CD4-positive, alpha-beta memory T cell (primary cell): ENCODE results near the gene NRXN3. TPM values are rescaled to one million over a fixed set of nuclear protein-coding genes. Genes with fewer than 3 reads are reported as not detected.

Experiments
- CTCF ChIA-PET: fragments of 350-600 bp; sonication (Branson Sonifier 250); formaldehyde crosslinking; loops from one replicate; lab custom pipeline; 2021; ENCODE audit warnings: inconsistent platforms; ENCODE audit not compliant: partially characterized antibody; lab: Charles Lee
- POLR2A ChIA-PET: fragments of 350-600 bp; sonication (Branson Sonifier 250); formaldehyde crosslinking; loops from one replicate; lab custom pipeline; 2021; ENCODE audit not compliant: partially characterized antibody; lab: Charles Lee
- DNase-seq, 5 donors: peaks; one replicate each; pipeline versions ENCODE4 v3.0.0 to v3.0.0-alpha.2; 2020 to 2022; ENCODE audit warnings: mixed read lengths in 1 of 5
- H3K27ac ChIP-seq: one replicate; pipeline ENCODE4 v1.7.0; 2013; ENCODE audit warnings: low read depth, low read length
- H3K27me3 ChIP-seq: 2 replicates; pipeline ENCODE4 v1.7.0; 2013; ENCODE audit warnings: mild to moderate bottlenecking, low read length, moderate library complexity; ENCODE audit not compliant: insufficient read depth
- H3K36me3 ChIP-seq: 2 replicates; pipeline ENCODE4 v1.7.0; 2013; ENCODE audit warnings: mild to moderate bottlenecking, low read length, moderate library complexity; ENCODE audit not compliant: insufficient read depth
- H3K4me1 ChIP-seq: 2 replicates; pipeline ENCODE4 v1.7.0; 2013; ENCODE audit warnings: mild to moderate bottlenecking, low read length, moderate library complexity; ENCODE audit not compliant: insufficient read depth
- H3K4me3 ChIP-seq, 2 donors: one replicate each; pipeline ENCODE4 v1.7.0; 2013; ENCODE audit warnings: low read length in 2 of 2, mild to moderate bottlenecking in 1 of 2
- H3K9me3 ChIP-seq, 2 donors: one replicate each; pipeline ENCODE4 v1.7.0; 2013; ENCODE audit warnings: low read length in 2 of 2, control low read depth in 1 of 2; ENCODE audit not compliant: control insufficient read depth in 1 of 2
- H3K27ac Mint-ChIP-seq, 7 donors: one replicate each; pipeline ENCODE4 v1.8.0; 2020 to 2021; ENCODE audit warnings: mixed read lengths in 7 of 7, mild to moderate bottlenecking in 6 of 7, inconsistent platforms in 3 of 7, moderate library complexity in 3 of 7
- H3K27me3 Mint-ChIP-seq, 2 donors: one replicate each; pipeline ENCODE4 v1.8.0; 2020 to 2021; ENCODE audit warnings: mixed read lengths in 2 of 2
- H3K36me3 Mint-ChIP-seq, 2 donors: one replicate each; pipeline ENCODE4 v1.8.0; 2020 to 2021; ENCODE audit warnings: mixed read lengths in 2 of 2, inconsistent platforms in 1 of 2, mild to moderate bottlenecking in 1 of 2
- H3K4me1 Mint-ChIP-seq, 4 donors: one replicate each; pipeline ENCODE4 v1.8.0; 2020 to 2021; ENCODE audit warnings: mixed read lengths in 4 of 4, mild to moderate bottlenecking in 1 of 4
- H3K4me3 Mint-ChIP-seq, 8 donors: one replicate each; pipeline ENCODE4 v1.8.0; 2020 to 2021; ENCODE audit warnings: mixed read lengths in 8 of 8, mild to moderate bottlenecking in 7 of 8, moderate library complexity in 6 of 8, inconsistent platforms in 3 of 8
- H3K9me3 Mint-ChIP-seq, 8 donors: one replicate each; pipeline ENCODE4 v1.8.0; 2020 to 2021; ENCODE audit warnings: mixed read lengths in 8 of 8, mild to moderate bottlenecking in 5 of 8, inconsistent platforms in 3 of 8, moderate library complexity in 1 of 8
- intact Hi-C: fragments of 100-400 bp; cut with micrococcal nuclease; formaldehyde crosslinking; loops from one replicate; pipeline ENCODE4 v1.15.1; 2023
- polyA plus RNA-seq, 2 donors: library from polyadenylated mRNA; unstranded; fragments of 300-500 nt; fragmentation: Illumina TruSeq; gene quantifications; one replicate each; pipeline ENCODE4 v1.2.3, GENCODE V29; 2021
- total RNA-seq, 2 experiments: library from RNA; stranded (reverse); gene quantifications; one replicate each; pipeline ENCODE4 v1.2.3, GENCODE V29; 2021

The NRXN3 gene
- total and polyA plus RNA-seq, 4 experiments from 2014 or later, result not detected

- Mint-ChIP-seq H3K4me1 (no peaks in the 10 kb centered on the region), H3K36me3 (no peaks in the 10 kb centered on the region), H3K4me3 (no peak overlapping the region), H3K27me3 (no peaks in the 10 kb centered on the region), H3K9me3 (peaks cover 0 to 15% (median 4%) of the 10 kb centered on the region in 8 donors), H3K27ac (no peak overlapping the region)
- ChIA-PET CTCF (no interaction called here), POLR2A (no interaction called here)
- Histone ChIP-seq H3K9me3 (no peaks in the 10 kb centered on the region), H3K27ac (no peak overlapping the region), H3K4me1 (no peaks in the 10 kb centered on the region), H3K4me3 (no peak overlapping the region), H3K27me3 (no peaks in the 10 kb centered on the region), H3K36me3 (no peaks in the 10 kb centered on the region)
- intact Hi-C loops, result no loop called here
- DNase-seq, result no peak
Observed at GRCh38 chr14:79043194-79043889, 873.2 kb downstream of the NRXN3 start.

- Histone ChIP-seq H3K4me1 (no peaks in the 10 kb centered on the region), H3K36me3 (no peaks in the 10 kb centered on the region), H3K9me3 (no peaks in the 10 kb centered on the region), H3K4me3 (no peak overlapping the region), H3K27me3 (no peaks in the 10 kb centered on the region), H3K27ac (no peak overlapping the region)
- no peaks in the 10 kb centered on the region for H3K4me1 Mint-ChIP-seq
- POLR2A ChIA-PET, result no interaction called here
- H3K27me3 Mint-ChIP-seq, result no peaks in the 10 kb centered on the region
- no peak for DNase-seq
- H3K4me3 Mint-ChIP-seq, result no peak overlapping the region
- H3K27ac Mint-ChIP-seq, result no peak overlapping the region
- CTCF ChIA-PET, result no interaction called here
- intact Hi-C loops, result no loop called here
- no peaks in the 10 kb centered on the region for H3K36me3 Mint-ChIP-seq
- peaks cover 0 to 17% (median 3%) of the 10 kb centered on the region in 8 donors for H3K9me3 Mint-ChIP-seq
Observed at GRCh38 chr14:79044894-79045624, 874.9 kb downstream of the NRXN3 start.

GRCh38 chr14:79050787-79051727 is 880.9 kb downstream of the NRXN3 start:
- no peak for DNase-seq
- Histone ChIP-seq H3K36me3 (no peaks in the 10 kb centered on the region), H3K27ac (no peak overlapping the region), H3K27me3 (no peaks in the 10 kb centered on the region), H3K9me3 (no peaks in the 10 kb centered on the region), H3K4me1 (no peaks in the 10 kb centered on the region), H3K4me3 (no peak overlapping the region)
- Mint-ChIP-seq H3K4me1 (no peaks in the 10 kb centered on the region), H3K36me3 (no peaks in the 10 kb centered on the region), H3K27ac (peak overlapping the region in 1 of 7 donors; percentile 41), H3K27me3 (no peaks in the 10 kb centered on the region), H3K4me3 (no peak overlapping the region), H3K9me3 (peaks cover 0 to 6% (median 0%) of the 10 kb centered on the region in 8 donors)
- ChIA-PET POLR2A (no interaction called here), CTCF (interaction anchor here (0.6 kb wide), 1 partner anchor 1325 kb away, joined by 3 read pairs; no protein-coding TSS in a partner anchor)
- intact Hi-C loops, result no loop called here

- no peak overlapping the region for H3K4me3 Mint-ChIP-seq
- H3K27ac ChIP-seq, result no peak overlapping the region
- CTCF ChIA-PET, result no interaction called here
- H3K36me3 ChIP-seq, result no peaks in the 10 kb centered on the region
- POLR2A ChIA-PET, result no interaction called here
- peaks cover 0 to 6% (median 0%) of the 10 kb centered on the region in 8 donors for H3K9me3 Mint-ChIP-seq
- no peaks in the 10 kb centered on the region for H3K9me3 ChIP-seq
- no peaks in the 10 kb centered on the region for H3K4me1 Mint-ChIP-seq
- no peaks in the 10 kb centered on the region for H3K27me3 ChIP-seq
- H3K4me1 ChIP-seq, result no peaks in the 10 kb centered on the region
- H3K36me3 Mint-ChIP-seq, result no peaks in the 10 kb centered on the region
- no peak for DNase-seq
- no peak overlapping the region for H3K4me3 ChIP-seq
- no peak overlapping the region for H3K27ac Mint-ChIP-seq
- no peaks in the 10 kb centered on the region for H3K27me3 Mint-ChIP-seq
- intact Hi-C loops, result no loop called here
Observed at GRCh38 chr14:79051742-79052141, 881.6 kb downstream of the NRXN3 start.

- Histone ChIP-seq H3K27ac (no peak overlapping the region), H3K4me1 (no peaks in the 10 kb centered on the region), H3K27me3 (no peaks in the 10 kb centered on the region), H3K36me3 (no peaks in the 10 kb centered on the region), H3K9me3 (no peaks in the 10 kb centered on the region), H3K4me3 (no peak overlapping the region)
- no peak overlapping the region for H3K27ac Mint-ChIP-seq
- ChIA-PET CTCF (no interaction called here), POLR2A (no interaction called here)
- H3K9me3 Mint-ChIP-seq, result peaks cover 0 to 5% (median 4%) of the 10 kb centered on the region in 8 donors
- DNase-seq, result no peak
- H3K4me1 Mint-ChIP-seq, result no peaks in the 10 kb centered on the region
- intact Hi-C loops, result no loop called here
- H3K4me3 Mint-ChIP-seq, result no peak overlapping the region
- H3K27me3 Mint-ChIP-seq, result no peaks in the 10 kb centered on the region
- no peaks in the 10 kb centered on the region for H3K36me3 Mint-ChIP-seq
Observed at GRCh38 chr14:79056879-79057278, 886.7 kb downstream of the NRXN3 start.

DNA sequence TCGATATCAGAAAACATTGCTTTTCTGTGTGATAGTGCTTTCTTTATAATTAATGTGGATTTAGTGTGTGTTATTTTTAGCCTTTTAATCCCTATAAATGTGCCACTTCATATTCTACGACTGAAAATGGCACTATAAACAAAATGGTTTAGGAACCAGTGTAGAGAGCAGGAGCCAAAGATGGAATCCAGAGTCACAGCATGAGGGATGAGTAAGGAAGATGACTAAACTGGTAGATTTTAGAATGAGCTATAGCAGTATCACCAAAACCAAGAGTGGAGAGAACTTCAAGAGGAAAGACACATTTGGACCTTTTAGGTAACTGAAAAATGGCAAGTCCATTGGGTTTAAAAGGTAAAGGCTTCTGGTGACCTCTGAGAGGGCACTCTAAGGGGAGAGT is 887.2 kb downstream of the NRXN3 start:
- no peaks in the 10 kb centered on the region for H3K27me3 Mint-ChIP-seq
- no peaks in the 10 kb centered on the region for H3K9me3 ChIP-seq
- H3K27ac ChIP-seq, result no peak overlapping the region
- DNase-seq, result no peak
- H3K27me3 ChIP-seq, result no peaks in the 10 kb centered on the region
- H3K4me1 ChIP-seq, result no peaks in the 10 kb centered on the region
- no peaks in the 10 kb centered on the region for H3K36me3 Mint-ChIP-seq
- peaks cover 0 to 5% (median 4%) of the 10 kb centered on the region in 8 donors for H3K9me3 Mint-ChIP-seq
- H3K36me3 ChIP-seq, result no peaks in the 10 kb centered on the region
- POLR2A ChIA-PET, result no interaction called here
- no peaks in the 10 kb centered on the region for H3K4me1 Mint-ChIP-seq
- H3K4me3 Mint-ChIP-seq, result no peak overlapping the region
- CTCF ChIA-PET, result no interaction called here
- H3K27ac Mint-ChIP-seq, result no peak overlapping the region
- H3K4me3 ChIP-seq, result no peak overlapping the region
- intact Hi-C loops, result no loop called here

GRCh38 chr14:79062226-79062625 is 892.1 kb downstream of the NRXN3 start:
- ChIA-PET CTCF (no interaction called here), POLR2A (no interaction called here)
- Mint-ChIP-seq H3K9me3 (peaks cover 0 to 5% (median 3%) of the 10 kb centered on the region in 8 donors), H3K36me3 (no peaks in the 10 kb centered on the region), H3K4me1 (no peaks in the 10 kb centered on the region), H3K27me3 (no peaks in the 10 kb centered on the region), H3K4me3 (no peak overlapping the region), H3K27ac (no peak overlapping the region)
- DNase-seq, result no peak
- H3K9me3 ChIP-seq, result no peaks in the 10 kb centered on the region
- intact Hi-C loops, result no loop called here
- H3K4me3 ChIP-seq, result no peak overlapping the region
- H3K4me1 ChIP-seq, result no peaks in the 10 kb centered on the region
- no peaks in the 10 kb centered on the region for H3K27me3 ChIP-seq
- no peak overlapping the region for H3K27ac ChIP-seq
- H3K36me3 ChIP-seq, result no peaks in the 10 kb centered on the region
